K562 (cell line): ENCODE measurements around the gene ERN1.

Experiments used
- CTCF ChIP-seq, 3 experiments: IDR thresholded peaks in 2 of 3; conservative IDR thresholded peaks in 1 of 3; 2 replicates each; pipeline ENCODE4 v1.5.1; 2011 to 2012; ENCODE audit warnings: low read length in 3 of 3, mild to moderate bottlenecking in 3 of 3, control low read depth in 2 of 3, improper control_type of control experiment in 1 of 3, inconsistent platforms in 1 of 3, low read depth in 1 of 3, mixed read lengths in 1 of 3, moderate library complexity in 1 of 3; ENCODE audit not compliant: insufficient read depth in 2 of 3
- GABPA ChIP-seq: fragments of 200-800 bp; sonication (Bioruptor generic); conservative IDR thresholded peaks from 2 replicates; pipeline ENCODE4 v1.6.1; 2016; ENCODE audit warnings: low read depth, missing genetic modification characterization, missing compliant biosample characterization
- LCOR ChIP-seq: sonication (generic); formaldehyde crosslinking; IDR thresholded peaks from 2 replicates; pipeline ENCODE4 v1.8.0; 2022; ENCODE audit warnings: mild to moderate bottlenecking, missing genetic modification reagents
- PBX2 ChIP-seq, 2 experiments: IDR thresholded peaks in 1 of 2; conservative IDR thresholded peaks in 1 of 2; 2 replicates each; pipeline ENCODE4 v1.6.1; 2016; ENCODE audit warnings: low read depth in 2 of 2, mild to moderate bottlenecking in 1 of 2, missing compliant biosample characterization in 1 of 2, missing genetic modification characterization in 1 of 2, moderate library complexity in 1 of 2
- POLR2AphosphoS5 ChIP-seq: IDR thresholded peaks from 2 replicates; pipeline ENCODE4 v1.6.1; 2011; ENCODE audit warnings: mild to moderate bottlenecking, low read depth, low read length, moderate library complexity; ENCODE audit not compliant: control insufficient read depth, insufficient read depth
- RBM39 ChIP-seq: fragments of 200-400 bp; formaldehyde crosslinking; optimal IDR thresholded peaks from 2 replicates; pipeline ENCODE3; 2018; ENCODE audit warnings: low read depth, low read length
- TEAD4 ChIP-seq, 2 experiments: sonication (generic) in 1 of 2; formaldehyde crosslinking in 1 of 2; IDR thresholded peaks; 2 replicates each; pipeline versions ENCODE4 v1.6.1 to v1.8.0; 2012 to 2022; ENCODE audit warnings: borderline replicate concordance in 1 of 2, inconsistent platforms in 1 of 2, low read length in 1 of 2, mild to moderate bottlenecking in 1 of 2, missing genetic modification reagents in 1 of 2
- ZNF140 ChIP-seq: fragments of 250-450 bp; sonication (Bioruptor Pico); IDR thresholded peaks from 2 replicates; pipeline ENCODE4 v1.8.0; 2021; ENCODE audit warnings: moderate library complexity, mild to moderate bottlenecking, inconsistent platforms
- ZNF23 ChIP-seq: fragments of 250-450 bp; sonication (Bioruptor Pico); IDR thresholded peaks from 2 replicates; pipeline ENCODE4 v1.4.0; 2020; ENCODE audit warnings: mild to moderate bottlenecking
- TF ChIP-seq, protein P1 (sequence below), 2 experiments: IDR thresholded peaks; 2 replicates each; pipeline ENCODE4 v1.6.1; 2012; ENCODE audit warnings: improper control_type of control experiment in 2 of 2, low read depth in 2 of 2, low read length in 2 of 2, borderline replicate concordance in 1 of 2

GRCh38 chr17:64154313-64154695 lies 24.4 kb upstream of the ERN1 start:
- no peak for TF ChIP-seq POLR2AphosphoS5
- TF ChIP-seq PBX2 (CRISPR knock-in tag; IDR thresholded peaks at IDR 0.05; ENCODE audit: low read depth): no peak
- TF ChIP-seq PBX2 (tag; conservative IDR thresholded peaks at IDR 0.05; ENCODE audit: low read depth): no peak
- no peak for TF ChIP-seq GABPA (tag)
- TF ChIP-seq CTCF (IDR thresholded peaks at IDR 0.05 in 2 of 3, conservative IDR thresholded peaks at IDR 0.05 in 1 of 3; ENCODE audit: insufficient read depth in 2 of 3, low read depth in 1 of 3, low read length in 3 of 3): no peak
- TF ChIP-seq RBM39: no peak
- TF ChIP-seq, protein P1, sequence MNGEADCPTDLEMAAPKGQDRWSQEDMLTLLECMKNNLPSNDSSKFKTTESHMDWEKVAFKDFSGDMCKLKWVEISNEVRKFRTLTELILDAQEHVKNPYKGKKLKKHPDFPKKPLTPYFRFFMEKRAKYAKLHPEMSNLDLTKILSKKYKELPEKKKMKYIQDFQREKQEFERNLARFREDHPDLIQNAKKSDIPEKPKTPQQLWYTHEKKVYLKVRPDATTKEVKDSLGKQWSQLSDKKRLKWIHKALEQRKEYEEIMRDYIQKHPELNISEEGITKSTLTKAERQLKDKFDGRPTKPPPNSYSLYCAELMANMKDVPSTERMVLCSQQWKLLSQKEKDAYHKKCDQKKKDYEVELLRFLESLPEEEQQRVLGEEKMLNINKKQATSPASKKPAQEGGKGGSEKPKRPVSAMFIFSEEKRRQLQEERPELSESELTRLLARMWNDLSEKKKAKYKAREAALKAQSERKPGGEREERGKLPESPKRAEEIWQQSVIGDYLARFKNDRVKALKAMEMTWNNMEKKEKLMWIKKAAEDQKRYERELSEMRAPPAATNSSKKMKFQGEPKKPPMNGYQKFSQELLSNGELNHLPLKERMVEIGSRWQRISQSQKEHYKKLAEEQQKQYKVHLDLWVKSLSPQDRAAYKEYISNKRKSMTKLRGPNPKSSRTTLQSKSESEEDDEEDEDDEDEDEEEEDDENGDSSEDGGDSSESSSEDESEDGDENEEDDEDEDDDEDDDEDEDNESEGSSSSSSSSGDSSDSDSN (IDR thresholded peaks at IDR 0.05; ENCODE audit: borderline replicate concordance in 1 of 2, low read depth in 2 of 2, low read length in 2 of 2): no peak
- no peak for TF ChIP-seq LCOR (CRISPR knock-in tag)
- no peak for TF ChIP-seq TEAD4 (IDR thresholded peaks at IDR 0.05; ENCODE audit: low read length)
- no peak for TF ChIP-seq TEAD4 (CRISPR knock-in tag; IDR thresholded peaks at IDR 0.05; ENCODE audit: borderline replicate concordance)
- no peak for TF ChIP-seq ZNF23
- TF ChIP-seq ZNF140: no peak
